ENCODE results near the gene ARHGAP12.

DNA sequence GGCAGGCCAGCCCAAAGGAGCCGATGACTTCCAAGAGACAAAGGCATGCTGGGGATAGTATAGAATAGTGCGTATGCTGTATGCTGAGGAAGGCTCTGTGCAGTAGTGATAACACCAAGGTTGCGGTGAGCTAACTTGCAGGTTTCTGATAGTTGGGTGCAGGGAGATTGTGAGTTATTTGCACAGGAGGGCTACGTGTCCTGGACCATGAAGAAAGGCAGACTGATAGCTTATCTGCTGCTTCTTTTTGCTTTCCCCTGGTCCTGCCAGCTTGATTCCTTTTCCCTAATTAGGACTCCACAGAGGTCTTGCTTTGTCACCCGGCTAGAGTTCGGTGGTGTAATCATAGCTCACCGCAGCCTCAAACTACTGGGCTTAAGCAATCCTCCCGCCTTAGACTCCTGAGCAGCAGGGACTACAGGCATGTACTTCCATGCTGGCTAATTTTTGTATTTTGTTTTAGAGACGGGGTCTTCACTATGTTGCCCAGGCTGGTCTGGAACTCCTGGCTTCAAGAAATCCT lies 43.9 kb upstream of the ARHGAP12 start:
- TF ChIP-seq EZH2 (IDR thresholded peaks at IDR 0.05) (no peak), EZH2phosphoT487 (IDR thresholded peaks at IDR 0.05) (no peak)
- TF ChIP-seq, protein P1, sequence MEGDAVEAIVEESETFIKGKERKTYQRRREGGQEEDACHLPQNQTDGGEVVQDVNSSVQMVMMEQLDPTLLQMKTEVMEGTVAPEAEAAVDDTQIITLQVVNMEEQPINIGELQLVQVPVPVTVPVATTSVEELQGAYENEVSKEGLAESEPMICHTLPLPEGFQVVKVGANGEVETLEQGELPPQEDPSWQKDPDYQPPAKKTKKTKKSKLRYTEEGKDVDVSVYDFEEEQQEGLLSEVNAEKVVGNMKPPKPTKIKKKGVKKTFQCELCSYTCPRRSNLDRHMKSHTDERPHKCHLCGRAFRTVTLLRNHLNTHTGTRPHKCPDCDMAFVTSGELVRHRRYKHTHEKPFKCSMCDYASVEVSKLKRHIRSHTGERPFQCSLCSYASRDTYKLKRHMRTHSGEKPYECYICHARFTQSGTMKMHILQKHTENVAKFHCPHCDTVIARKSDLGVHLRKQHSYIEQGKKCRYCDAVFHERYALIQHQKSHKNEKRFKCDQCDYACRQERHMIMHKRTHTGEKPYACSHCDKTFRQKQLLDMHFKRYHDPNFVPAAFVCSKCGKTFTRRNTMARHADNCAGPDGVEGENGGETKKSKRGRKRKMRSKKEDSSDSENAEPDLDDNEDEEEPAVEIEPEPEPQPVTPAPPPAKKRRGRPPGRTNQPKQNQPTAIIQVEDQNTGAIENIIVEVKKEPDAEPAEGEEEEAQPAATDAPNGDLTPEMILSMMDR (IDR thresholded peaks at IDR 0.05) = no peak

Data from neural progenitor cell (in vitro differentiated cells).